ENCODE measurements around the gene NAT14. TPM values are rescaled to one million over a fixed set of nuclear protein-coding genes. Genes with fewer than 3 reads are reported as not detected.

Gene NAT14
- polyA plus RNA-seq, 1 donor from 2014 or later, result 129 TPM

DNA sequence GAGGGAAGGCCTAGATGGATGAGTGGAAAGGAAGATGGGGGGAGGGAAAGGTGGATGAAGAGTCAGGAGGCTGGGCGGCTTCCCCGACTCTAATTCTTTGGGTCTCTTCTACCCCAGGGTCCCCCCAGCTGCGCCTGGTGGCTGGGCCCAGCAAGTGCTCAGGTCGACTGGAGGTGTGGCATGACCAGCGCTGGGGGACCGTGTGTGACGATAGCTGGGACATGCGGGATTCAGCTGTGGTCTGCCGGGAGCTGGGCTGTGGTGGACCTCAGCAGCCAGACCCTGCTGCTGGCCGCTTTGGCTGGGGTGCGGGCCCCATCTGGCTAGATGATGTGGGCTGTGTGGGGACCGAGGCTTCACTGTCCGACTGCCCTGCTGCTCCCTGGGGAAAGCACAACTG is 12.8 kb downstream of the NAT14 start:
- Histone ChIP-seq H3K9me3 (ENCODE audit: low read length) (no peaks in the 10 kb centered on the region), H2AFZ (ENCODE audit: low read depth, low read length) (no peak overlapping the region), H3K9me2 (ENCODE audit: insufficient read depth, low read length) (no peaks in the 10 kb centered on the region), H3K4me2 (ENCODE audit: low read length) (no peak overlapping the region), H3K36me3 (ENCODE audit: insufficient read depth, low read length) (no peaks in the 10 kb centered on the region), H4K20me1 (ENCODE audit: insufficient read depth) (no peaks in the 10 kb centered on the region), H3K79me2 (replicated peaks; ENCODE audit: insufficient read depth, low read length) (no peaks in the 10 kb centered on the region), H3K27me3 (ENCODE audit: insufficient read depth, low read depth, low read length) (no peaks in the 10 kb centered on the region), H3K9ac (ENCODE audit: low read length) (no peak overlapping the region), H3K27ac (ENCODE audit: low read length) (no peak overlapping the region), H3K4me3 (ENCODE audit: low read length) (no peak overlapping the region), H3F3A (ENCODE audit: insufficient read depth, low read length, poor library complexity, severe bottlenecking) (no peaks in the 10 kb centered on the region)
- TF ChIP-seq EZH2 (IDR thresholded peaks at IDR 0.05; ENCODE audit: borderline replicate concordance, insufficient read depth, low read length, poor library complexity, severe bottlenecking), result no peak
- no peak for TF ChIP-seq EP300 (conservative IDR thresholded peaks at IDR 0.05; ENCODE audit: poor library complexity, severe bottlenecking)
- TF ChIP-seq, protein P1, sequence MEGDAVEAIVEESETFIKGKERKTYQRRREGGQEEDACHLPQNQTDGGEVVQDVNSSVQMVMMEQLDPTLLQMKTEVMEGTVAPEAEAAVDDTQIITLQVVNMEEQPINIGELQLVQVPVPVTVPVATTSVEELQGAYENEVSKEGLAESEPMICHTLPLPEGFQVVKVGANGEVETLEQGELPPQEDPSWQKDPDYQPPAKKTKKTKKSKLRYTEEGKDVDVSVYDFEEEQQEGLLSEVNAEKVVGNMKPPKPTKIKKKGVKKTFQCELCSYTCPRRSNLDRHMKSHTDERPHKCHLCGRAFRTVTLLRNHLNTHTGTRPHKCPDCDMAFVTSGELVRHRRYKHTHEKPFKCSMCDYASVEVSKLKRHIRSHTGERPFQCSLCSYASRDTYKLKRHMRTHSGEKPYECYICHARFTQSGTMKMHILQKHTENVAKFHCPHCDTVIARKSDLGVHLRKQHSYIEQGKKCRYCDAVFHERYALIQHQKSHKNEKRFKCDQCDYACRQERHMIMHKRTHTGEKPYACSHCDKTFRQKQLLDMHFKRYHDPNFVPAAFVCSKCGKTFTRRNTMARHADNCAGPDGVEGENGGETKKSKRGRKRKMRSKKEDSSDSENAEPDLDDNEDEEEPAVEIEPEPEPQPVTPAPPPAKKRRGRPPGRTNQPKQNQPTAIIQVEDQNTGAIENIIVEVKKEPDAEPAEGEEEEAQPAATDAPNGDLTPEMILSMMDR (IDR thresholded peaks at IDR 0.05; ENCODE audit: poor library complexity, severe bottlenecking), result no peak

DNA sequence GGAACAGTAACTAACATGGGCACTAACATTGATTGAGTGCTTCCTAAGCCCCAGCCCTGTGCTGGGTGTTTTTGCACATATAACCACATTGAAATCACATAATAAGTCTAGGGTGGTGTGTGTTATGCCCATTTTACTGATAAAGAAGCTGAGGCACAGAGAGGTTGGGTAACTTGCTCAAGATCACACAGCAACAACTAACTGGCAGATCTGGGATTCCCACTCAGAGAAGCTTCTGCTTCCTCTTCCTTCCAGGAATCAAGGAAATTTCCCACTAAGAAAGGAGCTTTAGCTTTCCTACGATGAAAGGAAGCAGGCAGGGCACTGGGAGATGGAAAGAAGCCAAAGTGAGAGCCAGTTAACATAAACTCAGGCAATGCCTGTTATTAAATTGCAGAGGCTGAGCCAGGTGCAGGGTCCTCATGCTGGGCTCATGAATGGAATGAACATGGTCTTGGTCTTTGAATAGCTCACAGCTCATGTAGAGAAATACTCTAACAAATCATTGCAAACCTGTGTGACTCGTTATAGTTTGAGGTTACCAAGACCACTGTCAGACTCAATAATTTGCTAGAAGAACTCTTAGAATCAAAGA is 13.4 kb downstream of the NAT14 start:
- Histone ChIP-seq H3K27me3 (ENCODE audit: insufficient read depth, low read depth, low read length) (no peaks in the 10 kb centered on the region), H2AFZ (ENCODE audit: low read depth, low read length) (no peak overlapping the region), H3K27ac (ENCODE audit: low read length) (no peak overlapping the region), H3K9me2 (ENCODE audit: insufficient read depth, low read length) (no peaks in the 10 kb centered on the region), H3F3A (ENCODE audit: insufficient read depth, low read length, poor library complexity, severe bottlenecking) (no peaks in the 10 kb centered on the region), H3K36me3 (ENCODE audit: insufficient read depth, low read length) (no peaks in the 10 kb centered on the region), H4K20me1 (ENCODE audit: insufficient read depth) (no peaks in the 10 kb centered on the region), H3K9me3 (ENCODE audit: low read length) (no peaks in the 10 kb centered on the region), H3K9ac (ENCODE audit: low read length) (no peak overlapping the region), H3K79me2 (replicated peaks; ENCODE audit: insufficient read depth, low read length) (no peaks in the 10 kb centered on the region), H3K4me2 (ENCODE audit: low read length) (no peak overlapping the region), H3K4me3 (ENCODE audit: low read length) (no peak overlapping the region)
- no peak for TF ChIP-seq EZH2 (IDR thresholded peaks at IDR 0.05; ENCODE audit: borderline replicate concordance, insufficient read depth, low read length, poor library complexity, severe bottlenecking)
- TF ChIP-seq POLR2AphosphoS5 (IDR thresholded peaks at IDR 0.05), result no peak
- no peak for TF ChIP-seq RAD21 (conservative IDR thresholded peaks at IDR 0.05)
- TF ChIP-seq, protein P2, sequence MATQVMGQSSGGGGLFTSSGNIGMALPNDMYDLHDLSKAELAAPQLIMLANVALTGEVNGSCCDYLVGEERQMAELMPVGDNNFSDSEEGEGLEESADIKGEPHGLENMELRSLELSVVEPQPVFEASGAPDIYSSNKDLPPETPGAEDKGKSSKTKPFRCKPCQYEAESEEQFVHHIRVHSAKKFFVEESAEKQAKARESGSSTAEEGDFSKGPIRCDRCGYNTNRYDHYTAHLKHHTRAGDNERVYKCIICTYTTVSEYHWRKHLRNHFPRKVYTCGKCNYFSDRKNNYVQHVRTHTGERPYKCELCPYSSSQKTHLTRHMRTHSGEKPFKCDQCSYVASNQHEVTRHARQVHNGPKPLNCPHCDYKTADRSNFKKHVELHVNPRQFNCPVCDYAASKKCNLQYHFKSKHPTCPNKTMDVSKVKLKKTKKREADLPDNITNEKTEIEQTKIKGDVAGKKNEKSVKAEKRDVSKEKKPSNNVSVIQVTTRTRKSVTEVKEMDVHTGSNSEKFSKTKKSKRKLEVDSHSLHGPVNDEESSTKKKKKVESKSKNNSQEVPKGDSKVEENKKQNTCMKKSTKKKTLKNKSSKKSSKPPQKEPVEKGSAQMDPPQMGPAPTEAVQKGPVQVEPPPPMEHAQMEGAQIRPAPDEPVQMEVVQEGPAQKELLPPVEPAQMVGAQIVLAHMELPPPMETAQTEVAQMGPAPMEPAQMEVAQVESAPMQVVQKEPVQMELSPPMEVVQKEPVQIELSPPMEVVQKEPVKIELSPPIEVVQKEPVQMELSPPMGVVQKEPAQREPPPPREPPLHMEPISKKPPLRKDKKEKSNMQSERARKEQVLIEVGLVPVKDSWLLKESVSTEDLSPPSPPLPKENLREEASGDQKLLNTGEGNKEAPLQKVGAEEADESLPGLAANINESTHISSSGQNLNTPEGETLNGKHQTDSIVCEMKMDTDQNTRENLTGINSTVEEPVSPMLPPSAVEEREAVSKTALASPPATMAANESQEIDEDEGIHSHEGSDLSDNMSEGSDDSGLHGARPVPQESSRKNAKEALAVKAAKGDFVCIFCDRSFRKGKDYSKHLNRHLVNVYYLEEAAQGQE (IDR thresholded peaks at IDR 0.05; ENCODE audit: borderline replicate concordance), result no peak
- TF ChIP-seq MXI1 (conservative IDR thresholded peaks at IDR 0.05; ENCODE audit: poor library complexity, severe bottlenecking), result no peak
- TF ChIP-seq, protein P1 (IDR thresholded peaks at IDR 0.05; ENCODE audit: poor library complexity, severe bottlenecking), result no peak
- TF ChIP-seq EP300 (conservative IDR thresholded peaks at IDR 0.05; ENCODE audit: poor library complexity, severe bottlenecking), result no peak
- TF ChIP-seq SMC3 (conservative IDR thresholded peaks at IDR 0.05; ENCODE audit: poor library complexity), result no peak
- TF ChIP-seq TAF1 (IDR thresholded peaks at IDR 0.05; ENCODE audit: low read depth), result no peak

Measured in neural cell (in vitro differentiated cells).